ENCODE results near the gene GALNT9.

GALNT9 gene

DNA sequence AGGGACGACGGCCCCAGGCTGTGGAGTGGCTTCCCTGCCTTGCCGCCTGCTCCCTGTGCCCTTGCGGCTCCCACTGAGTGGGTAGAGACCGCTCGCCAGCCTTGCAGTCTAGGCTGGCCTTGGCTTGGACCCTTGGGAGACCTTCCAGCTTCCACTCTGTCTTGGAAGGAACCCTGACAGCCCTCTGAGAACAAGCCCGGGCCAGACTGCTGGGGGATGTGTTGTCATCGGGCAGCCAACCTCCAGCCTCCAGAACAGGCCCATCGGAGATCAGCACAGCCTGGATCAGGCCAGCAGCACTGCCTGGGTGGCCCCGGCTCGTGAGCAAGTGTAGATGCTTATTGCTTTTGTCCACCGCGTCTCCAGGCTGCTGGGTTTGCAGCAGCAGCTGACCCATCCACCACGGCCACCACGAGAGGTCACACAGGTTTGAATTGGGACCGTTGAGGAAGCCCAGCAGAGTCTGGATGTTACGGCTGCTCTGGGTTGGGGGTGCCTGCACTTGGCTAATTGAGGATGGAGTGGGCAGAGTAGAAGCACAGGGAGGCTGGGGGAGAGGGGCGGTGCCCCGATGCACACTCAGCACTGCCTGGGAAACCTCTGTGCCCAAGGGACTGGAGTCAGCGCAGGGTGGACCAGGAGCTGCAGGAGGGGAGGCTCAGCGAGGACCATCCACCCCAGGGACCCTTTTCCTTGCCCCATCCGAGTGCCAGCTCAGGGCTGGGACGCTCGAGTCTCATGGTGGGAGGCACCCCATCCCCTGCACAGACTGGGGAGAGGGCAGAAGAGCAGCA, 129.7 kb downstream of the GALNT9 start (continued):
- TF ChIP-seq, protein P1, sequence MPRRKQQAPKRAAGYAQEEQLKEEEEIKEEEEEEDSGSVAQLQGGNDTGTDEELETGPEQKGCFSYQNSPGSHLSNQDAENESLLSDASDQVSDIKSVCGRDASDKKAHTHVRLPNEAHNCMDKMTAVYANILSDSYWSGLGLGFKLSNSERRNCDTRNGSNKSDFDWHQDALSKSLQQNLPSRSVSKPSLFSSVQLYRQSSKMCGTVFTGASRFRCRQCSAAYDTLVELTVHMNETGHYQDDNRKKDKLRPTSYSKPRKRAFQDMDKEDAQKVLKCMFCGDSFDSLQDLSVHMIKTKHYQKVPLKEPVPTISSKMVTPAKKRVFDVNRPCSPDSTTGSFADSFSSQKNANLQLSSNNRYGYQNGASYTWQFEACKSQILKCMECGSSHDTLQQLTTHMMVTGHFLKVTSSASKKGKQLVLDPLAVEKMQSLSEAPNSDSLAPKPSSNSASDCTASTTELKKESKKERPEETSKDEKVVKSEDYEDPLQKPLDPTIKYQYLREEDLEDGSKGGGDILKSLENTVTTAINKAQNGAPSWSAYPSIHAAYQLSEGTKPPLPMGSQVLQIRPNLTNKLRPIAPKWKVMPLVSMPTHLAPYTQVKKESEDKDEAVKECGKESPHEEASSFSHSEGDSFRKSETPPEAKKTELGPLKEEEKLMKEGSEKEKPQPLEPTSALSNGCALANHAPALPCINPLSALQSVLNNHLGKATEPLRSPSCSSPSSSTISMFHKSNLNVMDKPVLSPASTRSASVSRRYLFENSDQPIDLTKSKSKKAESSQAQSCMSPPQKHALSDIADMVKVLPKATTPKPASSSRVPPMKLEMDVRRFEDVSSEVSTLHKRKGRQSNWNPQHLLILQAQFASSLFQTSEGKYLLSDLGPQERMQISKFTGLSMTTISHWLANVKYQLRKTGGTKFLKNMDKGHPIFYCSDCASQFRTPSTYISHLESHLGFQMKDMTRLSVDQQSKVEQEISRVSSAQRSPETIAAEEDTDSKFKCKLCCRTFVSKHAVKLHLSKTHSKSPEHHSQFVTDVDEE (CRISPR knock-in tag; IDR thresholded peaks at IDR 0.05), result no peak

DNA sequence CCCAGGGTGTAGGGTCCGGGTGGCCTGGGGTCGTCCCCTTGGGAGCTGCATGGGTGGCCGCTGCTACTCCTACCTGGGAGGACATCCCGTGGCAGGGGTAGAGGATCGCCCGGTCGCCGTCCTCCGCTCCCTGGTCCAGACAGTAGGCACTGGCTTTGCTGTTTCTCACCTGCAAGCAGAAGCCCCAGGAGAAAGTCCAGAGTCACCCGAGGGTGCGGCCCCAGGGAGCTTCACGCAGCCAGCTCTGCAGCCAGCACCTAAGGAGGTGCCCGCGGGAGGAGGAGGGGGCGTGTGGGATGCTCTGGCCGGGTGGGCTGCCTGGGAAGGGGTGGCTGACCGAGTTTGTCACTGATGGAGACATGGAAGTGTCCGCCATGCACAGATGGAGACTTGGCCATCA, 130.3 kb downstream of the GALNT9 start:
- TF ChIP-seq CSDC2 (CRISPR knock-in tag; IDR thresholded peaks at IDR 0.05), result no peak
- TF ChIP-seq, protein P2, sequence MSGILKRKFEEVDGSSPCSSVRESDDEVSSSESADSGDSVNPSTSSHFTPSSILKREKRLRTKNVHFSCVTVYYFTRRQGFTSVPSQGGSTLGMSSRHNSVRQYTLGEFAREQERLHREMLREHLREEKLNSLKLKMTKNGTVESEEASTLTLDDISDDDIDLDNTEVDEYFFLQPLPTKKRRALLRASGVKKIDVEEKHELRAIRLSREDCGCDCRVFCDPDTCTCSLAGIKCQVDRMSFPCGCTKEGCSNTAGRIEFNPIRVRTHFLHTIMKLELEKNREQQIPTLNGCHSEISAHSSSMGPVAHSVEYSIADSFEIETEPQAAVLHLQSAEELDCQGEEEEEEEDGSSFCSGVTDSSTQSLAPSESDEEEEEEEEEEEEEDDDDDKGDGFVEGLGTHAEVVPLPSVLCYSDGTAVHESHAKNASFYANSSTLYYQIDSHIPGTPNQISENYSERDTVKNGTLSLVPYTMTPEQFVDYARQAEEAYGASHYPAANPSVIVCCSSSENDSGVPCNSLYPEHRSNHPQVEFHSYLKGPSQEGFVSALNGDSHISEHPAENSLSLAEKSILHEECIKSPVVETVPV (CRISPR knock-in tag; IDR thresholded peaks at IDR 0.05), result no peak
- ATAC-seq, result no peak

DNA sequence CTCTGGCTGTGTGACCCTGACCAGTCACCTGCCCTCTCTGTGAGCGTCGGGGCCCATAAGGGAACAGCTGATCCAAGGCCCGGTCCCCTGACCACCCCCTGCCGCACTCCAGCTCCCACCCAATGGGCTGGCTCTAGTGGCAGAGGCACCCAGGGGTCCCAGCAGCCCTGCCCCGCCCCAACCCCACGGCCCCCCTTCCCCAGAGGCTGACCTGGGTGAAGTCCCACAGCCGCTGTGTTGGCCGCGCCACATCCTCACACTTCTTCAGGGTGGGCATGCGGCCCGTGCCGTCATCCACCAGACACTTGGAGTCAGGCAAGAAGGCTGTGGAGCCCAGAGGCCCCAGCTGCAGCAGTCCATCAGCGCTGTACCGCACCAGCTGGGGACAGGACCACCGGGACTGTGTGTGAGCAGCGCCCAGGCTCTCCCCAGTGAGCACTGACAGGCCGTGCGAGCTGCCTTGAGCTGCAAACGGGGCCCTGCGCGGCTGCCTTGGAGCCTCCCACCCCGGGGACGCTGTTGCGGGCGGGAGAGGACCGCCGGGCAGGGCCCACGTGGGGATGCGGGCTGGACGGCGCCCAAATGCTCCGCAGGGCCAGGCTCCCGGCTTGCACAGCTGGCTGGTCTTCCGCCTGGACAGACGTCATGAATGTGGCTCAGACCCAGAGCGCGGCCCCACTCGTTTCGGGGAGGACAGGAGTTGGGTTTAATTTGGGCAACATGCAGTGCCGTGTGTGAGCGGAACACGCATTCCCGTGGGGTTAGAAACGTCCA, 131.6 kb downstream of the GALNT9 start:
- no peak for ATAC-seq
- TF ChIP-seq, protein P3, sequence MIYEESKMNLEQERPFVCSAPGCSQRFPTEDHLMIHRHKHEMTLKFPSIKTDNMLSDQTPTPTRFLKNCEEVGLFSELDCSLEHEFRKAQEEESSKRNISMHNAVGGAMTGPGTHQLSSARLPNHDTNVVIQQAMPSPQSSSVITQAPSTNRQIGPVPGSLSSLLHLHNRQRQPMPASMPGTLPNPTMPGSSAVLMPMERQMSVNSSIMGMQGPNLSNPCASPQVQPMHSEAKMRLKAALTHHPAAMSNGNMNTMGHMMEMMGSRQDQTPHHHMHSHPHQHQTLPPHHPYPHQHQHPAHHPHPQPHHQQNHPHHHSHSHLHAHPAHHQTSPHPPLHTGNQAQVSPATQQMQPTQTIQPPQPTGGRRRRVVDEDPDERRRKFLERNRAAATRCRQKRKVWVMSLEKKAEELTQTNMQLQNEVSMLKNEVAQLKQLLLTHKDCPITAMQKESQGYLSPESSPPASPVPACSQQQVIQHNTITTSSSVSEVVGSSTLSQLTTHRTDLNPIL (CRISPR knock-in tag; IDR thresholded peaks at IDR 0.05; ENCODE audit: low read depth), result no peak
- TF ChIP-seq GLIS3 (CRISPR knock-in tag; IDR thresholded peaks at IDR 0.05) (no peak), ZNF8 (CRISPR knock-in tag; IDR thresholded peaks at IDR 0.05) (no peak), PPARA (CRISPR knock-in tag; IDR thresholded peaks at IDR 0.05; ENCODE audit: borderline replicate concordance) (no peak), CSDC2 (CRISPR knock-in tag; IDR thresholded peaks at IDR 0.05) (no peak), TCF4 (CRISPR knock-in tag; IDR thresholded peaks at IDR 0.05; ENCODE audit: borderline replicate concordance) (no peak), BACH2 (CRISPR knock-in tag; IDR thresholded peaks at IDR 0.05; ENCODE audit: borderline replicate concordance) (no peak)
- TF ChIP-seq, protein P4, sequence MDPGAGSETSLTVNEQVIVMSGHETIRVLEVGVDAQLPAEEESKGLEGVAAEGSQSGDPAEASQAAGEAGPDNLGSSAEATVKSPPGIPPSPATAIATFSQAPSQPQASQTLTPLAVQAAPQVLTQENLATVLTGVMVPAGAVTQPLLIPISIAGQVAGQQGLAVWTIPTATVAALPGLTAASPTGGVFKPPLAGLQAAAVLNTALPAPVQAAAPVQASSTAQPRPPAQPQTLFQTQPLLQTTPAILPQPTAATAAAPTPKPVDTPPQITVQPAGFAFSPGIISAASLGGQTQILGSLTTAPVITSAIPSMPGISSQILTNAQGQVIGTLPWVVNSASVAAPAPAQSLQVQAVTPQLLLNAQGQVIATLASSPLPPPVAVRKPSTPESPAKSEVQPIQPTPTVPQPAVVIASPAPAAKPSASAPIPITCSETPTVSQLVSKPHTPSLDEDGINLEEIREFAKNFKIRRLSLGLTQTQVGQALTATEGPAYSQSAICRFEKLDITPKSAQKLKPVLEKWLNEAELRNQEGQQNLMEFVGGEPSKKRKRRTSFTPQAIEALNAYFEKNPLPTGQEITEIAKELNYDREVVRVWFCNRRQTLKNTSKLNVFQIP (CRISPR knock-in tag; IDR thresholded peaks at IDR 0.05; ENCODE audit: borderline replicate concordance, low read depth), result no peak
- TF ChIP-seq, protein P1 (CRISPR knock-in tag; IDR thresholded peaks at IDR 0.05), result no peak

DNA sequence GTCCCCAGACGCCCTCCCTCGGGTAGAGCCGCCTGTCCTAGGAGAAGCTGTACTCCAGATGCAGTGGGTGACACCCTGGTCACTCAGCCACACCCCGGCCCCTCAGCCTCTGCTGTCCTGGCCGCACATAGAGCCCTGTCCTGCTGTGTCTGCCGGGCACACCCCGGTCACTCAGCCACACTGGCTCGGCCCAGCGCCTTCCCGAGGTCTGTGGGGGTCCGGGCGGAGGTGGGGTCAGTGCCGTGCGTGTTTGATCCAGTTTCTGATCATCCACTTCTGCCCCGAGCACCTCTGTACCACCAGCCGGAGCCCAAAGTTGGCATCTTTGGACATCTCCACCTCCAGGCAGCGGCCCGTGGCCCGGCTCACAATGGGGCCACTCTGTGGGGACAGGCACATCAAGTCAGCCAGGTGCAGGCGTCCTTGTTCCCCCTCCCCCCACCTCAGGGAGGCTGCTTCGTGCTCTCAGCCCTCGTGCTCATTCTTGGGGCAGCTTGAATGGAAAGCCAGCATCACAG, 132.5 kb downstream of the GALNT9 start:
- TF ChIP-seq ZFP3 (CRISPR knock-in tag; IDR thresholded peaks at IDR 0.05), result no peak
- no peak for TF ChIP-seq SNAI2 (CRISPR knock-in tag; IDR thresholded peaks at IDR 0.05)
- TF ChIP-seq, protein P2 (CRISPR knock-in tag; IDR thresholded peaks at IDR 0.05), result no peak
- ATAC-seq, result no peak
